ENCODE data around the gene PNMA3.
A peak's percentile ranks its signal among the peaks of the same experiment; 100 is the strongest.
"Not testable (repeated sequence)": the region's sequence is repeated elsewhere in the genome, so short reads cannot be mapped to it uniquely, and the experiment has no call there.

The PNMA3 gene, protein sequence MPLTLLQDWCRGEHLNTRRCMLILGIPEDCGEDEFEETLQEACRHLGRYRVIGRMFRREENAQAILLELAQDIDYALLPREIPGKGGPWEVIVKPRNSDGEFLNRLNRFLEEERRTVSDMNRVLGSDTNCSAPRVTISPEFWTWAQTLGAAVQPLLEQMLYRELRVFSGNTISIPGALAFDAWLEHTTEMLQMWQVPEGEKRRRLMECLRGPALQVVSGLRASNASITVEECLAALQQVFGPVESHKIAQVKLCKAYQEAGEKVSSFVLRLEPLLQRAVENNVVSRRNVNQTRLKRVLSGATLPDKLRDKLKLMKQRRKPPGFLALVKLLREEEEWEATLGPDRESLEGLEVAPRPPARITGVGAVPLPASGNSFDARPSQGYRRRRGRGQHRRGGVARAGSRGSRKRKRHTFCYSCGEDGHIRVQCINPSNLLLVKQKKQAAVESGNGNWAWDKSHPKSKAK

DNA sequence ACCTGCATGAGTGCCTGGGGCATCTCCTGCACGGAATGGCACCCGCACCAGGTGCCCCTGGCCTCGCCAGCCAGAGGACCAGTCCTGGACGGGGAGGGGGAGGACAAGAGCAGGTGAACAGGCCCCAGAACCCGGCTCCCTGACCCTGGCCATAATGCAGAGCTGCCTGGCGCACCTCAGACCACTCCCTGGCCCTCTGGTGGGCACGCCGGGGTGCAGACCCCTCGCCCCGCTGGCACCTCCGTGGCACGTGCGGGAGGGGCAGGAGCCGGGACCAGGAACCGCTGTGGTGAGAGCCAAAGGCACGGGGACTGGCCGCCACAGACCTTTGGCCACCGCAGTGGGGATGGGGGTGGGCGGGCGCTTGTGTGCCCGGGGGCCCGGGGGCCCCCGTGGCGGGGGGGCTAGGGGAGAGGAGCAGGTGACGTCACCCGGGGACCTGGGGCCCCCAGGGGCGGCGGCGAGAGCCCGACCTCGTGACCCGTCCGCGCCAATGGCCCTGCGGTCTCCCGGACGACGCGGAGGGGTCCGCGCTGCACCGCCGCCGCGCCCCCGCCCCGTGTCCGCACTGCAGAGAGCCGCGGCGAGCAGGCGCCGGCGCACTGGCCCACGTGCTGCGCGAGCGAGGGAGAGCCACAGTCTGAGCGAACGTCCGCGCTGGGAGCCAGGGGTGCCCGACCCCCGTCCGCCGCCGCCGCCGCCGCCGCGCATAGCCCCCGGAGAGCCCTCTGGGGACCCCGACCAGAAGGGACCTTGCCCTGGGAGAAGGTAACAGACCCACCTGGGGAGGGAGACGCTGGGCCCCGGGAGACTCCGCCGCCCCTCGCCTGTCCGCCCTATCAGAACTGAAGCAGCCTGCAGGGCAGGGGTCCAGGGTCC, at the start of gene PNMA3:
Gene PNMA3 (plus strand): TSS at position 600 of the 879 bp plus-strand sequence. CDS start 586 bp downstream, outside the sequence.
- DNase-seq: no peak

DNA sequence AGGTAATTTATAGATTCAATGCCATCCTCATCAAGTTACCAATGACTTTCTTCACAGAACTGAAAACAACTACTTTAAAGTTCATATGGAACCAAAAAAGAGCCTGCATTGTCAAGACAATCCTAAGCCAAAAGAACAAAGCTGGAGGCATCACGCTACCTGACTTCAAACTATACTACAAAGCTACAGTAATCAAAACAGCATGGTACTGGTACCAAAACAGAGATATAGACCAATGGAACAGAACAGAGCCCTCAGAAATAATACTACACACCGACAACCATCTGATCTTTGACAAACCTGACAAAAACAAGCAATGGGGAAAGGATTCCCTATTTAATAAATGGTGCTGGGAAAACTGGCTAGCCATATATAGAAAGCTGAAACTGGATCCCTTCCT, 39.1 kb upstream of the PNMA3 start:
- DNase-seq: not testable (repeated sequence)

DNA sequence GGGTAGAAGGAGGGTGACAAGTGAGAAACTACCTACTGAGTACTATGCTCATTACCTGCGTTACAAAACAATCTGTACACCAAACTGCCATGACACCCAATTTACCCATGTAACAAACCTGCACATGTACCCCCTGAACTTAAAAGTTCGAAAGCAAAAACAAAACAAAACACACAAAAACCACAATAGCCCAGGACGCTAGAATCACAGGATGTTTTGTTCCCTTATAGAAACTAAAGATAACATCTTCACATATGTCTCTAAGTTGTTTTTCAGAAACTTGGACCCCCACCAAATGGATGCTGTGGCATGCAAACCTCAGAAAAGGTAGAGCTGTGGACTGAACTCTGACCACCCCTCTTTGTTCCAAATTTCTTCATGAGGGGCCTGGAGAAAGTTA, 37.1 kb upstream of the PNMA3 start:
- DNase-seq: no peak

DNA sequence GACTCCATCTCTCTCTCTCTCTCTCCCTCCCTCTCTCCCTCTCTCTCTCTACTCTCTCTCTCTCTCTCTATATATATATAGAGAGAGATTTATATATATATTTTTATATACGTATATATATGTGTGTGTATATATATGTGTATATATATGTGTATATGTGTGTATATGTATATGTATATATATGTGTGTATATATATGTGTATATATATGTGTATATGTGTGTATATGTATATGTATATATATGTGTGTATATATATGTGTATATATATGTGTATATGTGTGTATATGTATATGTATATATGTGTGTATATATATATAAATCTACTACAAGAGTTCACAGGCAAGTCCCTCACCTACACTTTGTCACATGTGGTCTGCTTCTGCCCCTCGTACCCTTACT, 29.8 kb upstream of the PNMA3 start:
- DNase-seq: not testable (repeated sequence)

DNA sequence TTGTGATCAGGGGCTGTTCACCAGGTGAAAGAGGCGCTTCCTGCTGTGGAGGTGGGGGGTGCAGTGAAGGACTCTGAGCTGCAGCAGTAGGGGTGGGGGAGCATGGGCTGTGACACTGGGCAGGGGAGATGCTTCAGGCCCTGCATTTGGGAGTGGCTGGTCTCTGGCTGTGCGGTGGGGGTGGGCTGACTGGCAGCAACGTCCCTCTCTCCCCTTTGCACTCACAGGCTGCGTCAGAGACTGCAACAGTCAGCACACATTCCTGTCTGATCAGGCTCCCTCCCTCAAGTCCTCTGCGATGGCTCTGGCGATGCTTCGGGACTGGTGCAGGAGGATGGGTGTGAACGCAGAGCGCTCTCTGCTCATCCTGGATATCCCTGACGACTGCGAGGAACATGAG, 27.8 kb upstream of the PNMA3 start:
- DNase-seq: not testable (repeated sequence)

DNA sequence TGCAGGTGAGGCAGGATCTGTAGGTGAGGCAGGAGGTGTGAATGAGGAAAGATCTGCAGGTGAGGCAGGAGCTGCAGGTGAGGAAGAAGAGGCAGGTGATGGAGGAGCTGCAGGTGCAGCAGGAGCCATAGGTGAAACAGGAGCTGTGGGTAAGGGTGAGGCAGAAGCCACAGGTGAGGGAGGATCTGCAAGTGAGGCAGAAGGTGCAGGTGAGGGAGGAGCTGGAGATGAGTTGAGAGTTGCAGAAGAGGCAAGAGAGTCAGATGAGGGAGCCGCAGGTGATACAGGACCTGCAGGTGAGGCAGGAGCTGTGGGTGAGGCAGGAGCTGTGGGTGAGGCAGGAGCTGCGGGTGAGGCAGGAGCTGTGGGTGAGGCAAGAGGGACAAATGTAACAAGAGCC, 27.1 kb upstream of the PNMA3 start:
- DNase-seq: no peak

DNA sequence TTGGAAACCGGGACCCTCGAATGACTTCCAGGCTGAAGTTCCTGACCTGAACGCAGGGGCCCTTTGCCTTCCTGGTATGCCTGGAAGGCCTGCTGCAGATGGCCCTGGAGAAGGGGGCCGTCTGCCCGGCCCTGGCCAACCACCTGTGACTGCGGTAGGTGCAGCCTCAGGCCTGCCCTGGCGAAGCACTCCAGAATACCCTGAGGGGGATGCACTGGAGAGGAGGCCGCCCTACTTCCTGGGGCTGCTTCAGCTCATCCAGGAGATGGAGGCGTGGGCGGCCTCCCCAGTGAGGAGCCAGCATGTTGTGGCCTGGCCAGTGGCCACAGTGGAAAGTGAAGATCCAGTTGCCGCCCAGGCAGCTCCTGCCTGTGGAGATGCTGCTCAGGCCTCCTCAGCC, 26.4 kb upstream of the PNMA3 start:
- no peak for DNase-seq

DNA sequence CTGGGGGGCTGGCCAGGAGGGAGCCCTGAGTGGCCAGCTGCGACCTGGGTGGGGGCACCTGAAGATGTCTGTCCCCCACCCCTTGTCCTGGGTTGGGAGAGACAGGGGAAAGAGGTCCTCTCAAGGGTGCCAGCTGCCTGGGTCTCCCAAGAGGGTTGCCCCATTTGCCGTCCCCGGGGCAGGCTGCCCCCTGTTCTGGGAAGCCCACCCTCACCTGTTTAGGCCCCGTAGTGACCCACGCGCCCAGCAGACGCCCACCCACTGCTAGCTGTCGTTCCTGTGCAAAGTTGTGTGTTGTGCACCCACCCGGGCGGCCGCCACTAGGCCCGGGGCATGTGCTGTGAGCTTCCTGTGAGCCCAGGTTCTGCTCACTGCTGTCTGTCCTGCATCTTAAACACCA, 25.5 kb upstream of the PNMA3 start:
- no peak for DNase-seq

DNA sequence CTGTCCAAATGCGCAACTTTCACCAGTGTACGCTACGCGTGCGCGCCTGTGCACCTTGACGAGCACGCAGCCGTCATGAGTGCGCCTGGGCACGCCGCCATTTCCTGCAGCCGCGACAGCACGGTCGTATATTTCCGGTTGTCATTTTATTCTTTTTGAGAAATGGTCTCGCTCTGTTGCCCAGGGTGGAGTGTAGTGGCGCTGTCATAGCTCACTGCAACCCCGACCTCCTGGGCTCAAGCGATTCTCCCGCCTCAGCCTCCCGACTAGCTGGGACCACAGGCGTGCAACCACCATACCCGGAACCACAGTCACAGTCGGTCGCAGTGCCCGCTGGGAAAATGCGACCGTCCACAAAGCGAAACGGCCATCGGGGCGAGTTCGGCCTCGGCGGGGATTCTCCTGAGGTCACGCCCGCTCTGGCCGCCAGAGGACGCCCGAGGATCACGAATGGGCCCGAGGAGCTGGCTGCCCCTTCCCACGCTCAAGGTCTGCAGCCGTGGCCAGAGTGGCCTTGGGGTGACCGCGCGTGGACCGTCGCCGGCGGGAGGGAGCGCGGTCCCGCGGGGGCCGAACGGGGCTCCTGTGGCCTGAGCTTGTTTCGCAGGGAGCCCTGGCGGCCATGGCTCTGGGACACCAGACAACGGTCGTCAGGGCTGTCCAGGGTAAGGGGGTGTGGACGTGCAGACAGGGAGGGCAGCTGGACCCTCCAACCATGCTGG, 23.7 kb upstream of the PNMA3 start:
- DNase-seq: peak; percentile 38

DNA sequence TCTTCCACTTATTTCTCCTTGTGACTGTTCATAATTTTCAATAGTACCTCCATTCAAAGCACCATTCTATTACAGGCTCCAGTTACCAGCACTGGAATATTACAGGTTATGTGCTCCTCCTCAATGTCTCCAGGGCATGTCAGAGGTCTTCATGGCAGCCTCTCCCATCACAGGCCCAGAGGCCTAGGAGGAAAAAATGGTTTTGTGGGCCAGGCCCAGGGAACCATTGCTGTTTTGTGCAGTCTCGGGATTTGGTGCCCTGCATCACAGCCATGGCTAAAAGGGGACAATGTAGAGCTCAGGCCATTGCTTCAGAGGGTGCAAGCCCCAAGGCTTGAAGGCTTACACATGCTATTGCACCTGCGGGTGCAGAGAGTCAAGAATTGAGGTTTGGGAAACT, 7.2 kb upstream of the PNMA3 start:
- DNase-seq: no peak

DNA sequence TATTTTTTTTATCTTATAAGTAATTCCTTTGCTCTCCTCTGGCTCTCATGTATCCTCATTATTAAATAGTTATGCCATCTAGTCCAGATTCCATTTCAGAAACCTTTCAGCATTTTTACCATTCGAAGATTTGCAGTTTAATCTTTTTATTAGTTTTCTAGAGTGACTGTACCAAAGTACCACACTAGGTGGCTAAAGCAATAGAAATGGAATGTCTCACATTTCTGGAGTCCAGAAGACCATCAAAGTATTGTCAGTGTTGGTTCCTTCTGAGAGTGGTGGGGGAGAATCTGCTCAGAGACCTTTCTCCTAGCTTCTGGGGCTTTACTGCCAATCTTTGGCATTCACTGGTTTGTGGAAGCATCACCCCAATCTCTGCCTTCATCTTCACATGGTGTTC, 3.7 kb upstream of the PNMA3 start:
- DNase-seq: no peak

DNA sequence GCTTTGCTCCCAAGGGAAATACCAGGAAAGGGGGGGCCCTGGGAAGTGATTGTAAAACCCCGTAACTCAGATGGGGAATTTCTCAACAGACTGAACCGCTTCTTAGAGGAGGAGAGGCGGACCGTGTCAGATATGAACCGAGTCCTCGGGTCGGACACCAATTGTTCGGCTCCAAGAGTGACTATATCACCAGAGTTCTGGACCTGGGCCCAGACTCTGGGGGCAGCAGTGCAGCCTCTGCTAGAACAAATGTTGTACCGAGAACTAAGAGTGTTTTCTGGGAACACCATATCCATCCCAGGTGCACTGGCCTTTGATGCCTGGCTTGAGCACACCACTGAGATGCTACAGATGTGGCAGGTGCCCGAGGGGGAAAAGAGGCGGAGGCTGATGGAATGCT, 1.0 kb downstream of the PNMA3 start:
- no peak for DNase-seq

DNA sequence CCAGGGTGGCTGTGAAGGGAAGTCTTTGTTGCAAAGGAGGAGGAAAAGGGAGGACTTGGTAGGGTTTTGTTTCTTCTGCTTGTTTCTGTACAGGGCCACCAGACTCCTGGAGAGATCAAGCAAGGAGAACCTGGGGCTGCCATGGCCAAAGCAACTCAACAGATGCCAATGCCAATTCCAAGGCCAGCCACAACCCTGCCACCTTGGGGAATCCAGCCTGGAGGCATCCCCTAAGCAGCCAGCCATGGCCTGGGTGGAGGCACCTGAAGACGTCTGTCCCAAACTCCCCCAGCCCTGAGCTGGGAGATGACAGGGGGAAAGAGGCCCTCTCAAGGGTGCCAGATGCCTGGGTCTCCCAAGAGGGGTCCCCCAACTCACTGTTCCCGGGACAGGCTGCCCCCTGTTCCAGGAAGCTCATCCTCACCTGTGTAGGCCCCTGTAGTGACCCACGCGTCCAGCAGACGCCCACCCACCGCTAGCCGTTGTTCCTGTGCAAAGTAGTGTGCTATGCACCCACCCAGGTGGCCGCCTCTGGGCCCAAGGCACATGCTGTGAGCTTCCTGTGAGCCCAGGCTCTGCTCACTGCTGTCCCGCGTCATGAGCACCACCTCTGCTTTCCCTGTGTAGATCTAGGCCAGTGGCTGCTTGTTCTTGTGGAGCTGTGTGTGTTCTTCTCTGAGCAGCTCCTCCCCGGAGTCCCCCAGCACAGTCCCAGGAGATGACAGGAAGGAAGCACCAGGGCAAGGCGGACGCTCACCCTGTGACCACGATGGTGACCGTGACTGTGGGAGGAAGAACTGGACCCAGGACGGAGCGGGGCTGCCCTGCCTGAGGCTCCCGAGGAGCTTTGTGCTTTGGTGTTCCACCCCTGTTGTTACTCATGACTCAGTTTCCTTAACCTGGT, 3.2 kb downstream of the PNMA3 start:
- DNase-seq: no peak

DNA sequence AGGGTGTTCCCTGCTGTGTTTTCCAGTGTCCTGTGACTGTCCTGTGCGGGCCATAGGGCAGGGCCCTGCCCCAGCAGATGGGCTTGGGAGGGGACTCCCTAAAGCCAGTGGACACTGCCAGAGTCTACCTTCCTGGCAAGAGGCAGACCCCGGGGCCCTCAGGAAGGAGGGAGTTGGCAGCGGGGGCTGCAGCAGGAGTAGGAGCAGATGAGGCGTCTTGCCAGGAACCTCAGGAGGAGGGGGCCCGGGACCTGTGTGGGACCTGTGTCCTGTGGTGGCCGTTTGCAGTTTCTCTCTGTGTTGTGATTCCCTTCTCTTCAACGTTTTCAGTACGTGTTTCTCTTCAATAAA, 3.8 kb downstream of the PNMA3 start:
- no peak for DNase-seq

DNA sequence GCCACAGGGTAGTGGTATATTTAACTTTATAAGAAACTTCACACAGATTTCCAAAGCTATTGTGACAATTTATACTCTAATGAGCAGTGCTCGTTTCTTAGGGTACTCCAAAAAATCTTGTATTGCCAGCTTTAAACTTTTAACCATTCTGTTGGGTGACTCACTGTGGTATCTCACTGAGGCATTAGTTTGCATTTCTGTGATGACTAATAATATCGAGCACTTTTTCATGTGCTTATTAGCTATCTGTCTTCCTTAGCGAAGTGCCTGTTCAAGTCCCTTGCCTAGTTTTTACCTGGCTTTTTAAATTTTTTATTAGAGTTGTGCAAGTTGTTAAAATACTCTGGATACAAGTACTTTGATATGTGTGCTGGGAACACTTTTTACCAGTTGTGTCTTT, 5.5 kb downstream of the PNMA3 start:
- DNase-seq: no peak

DNA sequence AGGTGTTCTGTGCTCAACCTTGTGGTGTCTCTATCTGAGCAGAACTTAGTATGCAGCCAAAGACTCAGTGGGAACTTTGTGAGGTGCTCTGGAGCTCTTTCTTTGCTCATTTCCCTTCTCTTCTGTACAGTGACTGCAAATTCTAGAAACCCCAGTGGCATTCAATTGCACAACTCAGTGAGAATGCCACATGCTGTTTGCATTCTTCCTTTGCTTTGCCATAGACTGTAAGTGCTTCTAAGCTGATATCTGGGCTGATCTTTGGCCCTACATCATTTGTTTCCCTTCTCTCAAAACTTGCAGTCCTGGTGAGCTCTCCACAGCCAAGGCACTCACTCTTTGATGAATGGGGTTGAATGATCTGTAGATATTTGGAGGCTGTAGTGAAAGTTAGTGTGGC, 7.0 kb downstream of the PNMA3 start:
- no peak for DNase-seq

DNA sequence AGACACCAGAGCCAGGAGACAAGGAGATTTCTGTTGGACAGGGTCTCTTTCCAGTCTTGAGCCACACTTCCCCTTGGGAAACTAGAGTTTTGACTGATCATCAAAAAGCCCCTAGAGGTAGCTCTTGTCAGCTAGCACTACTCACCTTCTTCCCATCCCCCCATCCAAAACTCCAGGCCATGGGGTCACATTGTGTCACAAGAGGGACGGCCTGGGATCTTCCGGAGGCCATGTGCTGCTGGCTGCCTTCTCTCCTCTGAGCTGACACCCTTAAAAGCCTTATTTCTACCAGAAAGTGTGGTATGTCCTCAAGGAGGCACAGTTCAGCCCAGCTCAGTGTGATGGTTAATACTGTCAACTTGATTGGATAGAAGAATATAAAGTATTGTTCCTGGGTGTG, 7.8 kb downstream of the PNMA3 start:
- DNase-seq: no peak

DNA sequence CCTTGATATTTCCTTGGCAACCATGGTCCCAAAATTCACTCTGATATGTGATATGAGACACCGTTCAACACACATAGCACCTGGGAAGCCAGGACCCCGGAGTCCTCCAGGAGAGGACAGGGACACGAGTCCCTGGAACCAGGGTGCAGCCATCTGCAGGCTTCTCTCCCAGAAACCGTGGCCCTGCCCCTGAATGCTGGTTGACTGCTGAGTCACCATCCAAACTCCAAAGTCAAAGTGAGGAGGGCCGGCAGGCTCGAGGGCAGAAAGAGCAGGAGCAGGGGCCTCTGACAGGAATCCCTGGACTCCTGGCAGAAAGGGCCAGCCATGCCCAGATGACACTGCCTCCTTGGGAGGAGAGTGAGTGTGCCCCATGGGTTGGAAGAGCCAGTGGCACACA, 9.1 kb downstream of the PNMA3 start:
- no peak for DNase-seq

DNA sequence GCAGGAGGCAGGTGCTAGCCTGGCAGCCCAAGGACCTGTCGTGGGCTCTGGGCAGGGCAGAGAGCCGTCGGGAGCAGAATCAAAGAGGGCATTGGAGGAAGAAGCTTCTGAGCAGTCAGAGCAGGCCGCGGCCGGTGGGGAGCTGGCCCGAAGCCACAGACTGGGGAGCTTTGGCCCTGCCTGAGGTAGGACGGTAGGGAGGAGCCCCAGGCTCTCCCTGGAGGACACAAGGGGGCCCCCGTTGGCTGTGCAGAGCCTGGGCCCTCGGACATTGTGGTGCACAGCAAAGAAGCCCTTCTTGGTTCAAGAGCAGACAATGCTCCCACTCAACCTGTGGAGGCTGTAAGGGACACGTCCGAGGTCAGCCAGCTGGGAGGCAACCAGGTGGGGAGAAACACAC, 10.1 kb downstream of the PNMA3 start:
- DNase-seq: not testable (repeated sequence)

DNA sequence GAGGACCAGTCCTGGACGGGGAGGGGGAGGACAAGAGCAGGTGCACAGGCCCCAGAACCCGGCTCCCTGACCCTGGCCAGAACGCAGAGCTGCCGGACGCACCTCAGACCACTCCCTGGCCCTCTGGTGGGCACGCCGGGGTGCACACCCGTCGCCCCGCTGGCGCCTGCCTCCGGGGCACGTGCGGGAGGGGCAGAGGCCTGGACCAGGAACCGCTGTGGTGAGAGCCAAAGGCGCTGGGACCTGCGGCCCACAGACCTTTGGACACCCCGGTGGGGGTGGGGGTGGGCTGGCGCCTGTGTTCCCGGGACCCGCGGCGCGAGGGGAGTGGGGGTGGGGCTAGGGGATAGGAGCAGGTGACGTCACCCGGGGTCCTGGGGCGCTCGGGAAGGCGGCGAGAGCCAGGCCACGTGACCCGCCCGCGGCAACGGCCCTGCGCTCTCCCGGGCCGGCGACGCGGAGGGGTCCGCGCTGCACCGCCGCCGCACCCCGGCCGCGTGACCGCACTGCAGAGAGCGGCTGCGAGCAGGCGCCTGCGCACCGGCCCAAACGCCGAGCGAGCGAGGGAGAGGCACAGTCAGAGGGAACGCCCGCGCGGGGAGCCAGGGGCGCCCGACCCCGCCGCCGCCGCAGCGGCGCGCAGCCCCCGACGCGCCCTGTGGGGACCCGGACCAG, 15.8 kb downstream of the PNMA3 start, which contains the start of gene PNMA6A:
Gene PNMA6A (plus strand): TSS at position 546 of the 675 bp plus-strand sequence. CDS start 609 bp downstream, outside the sequence.
- DNase-seq: not testable (repeated sequence)

DNA sequence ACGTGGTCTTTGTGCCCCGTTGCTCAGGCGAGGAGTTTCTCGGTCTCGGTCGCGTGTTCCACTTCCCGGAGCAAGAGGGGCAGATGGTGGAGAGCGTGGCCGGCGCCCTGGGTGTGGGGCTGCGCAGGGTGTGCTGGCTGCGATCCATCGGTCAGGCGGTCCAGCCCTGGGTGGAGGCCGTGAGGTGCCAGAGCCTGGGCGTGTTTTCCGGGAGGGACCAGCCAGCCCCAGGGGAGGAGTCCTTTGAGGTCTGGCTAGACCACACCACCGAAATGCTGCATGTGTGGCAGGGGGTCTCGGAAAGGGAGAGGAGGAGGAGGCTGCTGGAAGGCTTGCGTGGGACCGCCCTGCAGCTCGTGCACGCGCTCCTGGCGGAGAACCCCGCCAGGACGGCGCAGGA, 17.1 kb downstream of the PNMA3 start:
- DNase-seq: not testable (repeated sequence)
